GM12874 (cell line): ENCODE results near the gene ITGB2.

Experiments
- TF ChIP-seq, protein P1 (sequence below): IDR thresholded peaks from 2 replicates; pipeline ENCODE4 v1.5.1; 2011; ENCODE audit warnings: low read depth, mild to moderate bottlenecking, control low read depth, low read length, moderate library complexity; ENCODE audit not compliant: insufficient read depth

ITGB2 gene

GRCh38 chr21:44952116-44952928 lies 31.6 kb upstream of the ITGB2 start:
- TF ChIP-seq, protein P1, sequence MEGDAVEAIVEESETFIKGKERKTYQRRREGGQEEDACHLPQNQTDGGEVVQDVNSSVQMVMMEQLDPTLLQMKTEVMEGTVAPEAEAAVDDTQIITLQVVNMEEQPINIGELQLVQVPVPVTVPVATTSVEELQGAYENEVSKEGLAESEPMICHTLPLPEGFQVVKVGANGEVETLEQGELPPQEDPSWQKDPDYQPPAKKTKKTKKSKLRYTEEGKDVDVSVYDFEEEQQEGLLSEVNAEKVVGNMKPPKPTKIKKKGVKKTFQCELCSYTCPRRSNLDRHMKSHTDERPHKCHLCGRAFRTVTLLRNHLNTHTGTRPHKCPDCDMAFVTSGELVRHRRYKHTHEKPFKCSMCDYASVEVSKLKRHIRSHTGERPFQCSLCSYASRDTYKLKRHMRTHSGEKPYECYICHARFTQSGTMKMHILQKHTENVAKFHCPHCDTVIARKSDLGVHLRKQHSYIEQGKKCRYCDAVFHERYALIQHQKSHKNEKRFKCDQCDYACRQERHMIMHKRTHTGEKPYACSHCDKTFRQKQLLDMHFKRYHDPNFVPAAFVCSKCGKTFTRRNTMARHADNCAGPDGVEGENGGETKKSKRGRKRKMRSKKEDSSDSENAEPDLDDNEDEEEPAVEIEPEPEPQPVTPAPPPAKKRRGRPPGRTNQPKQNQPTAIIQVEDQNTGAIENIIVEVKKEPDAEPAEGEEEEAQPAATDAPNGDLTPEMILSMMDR: no peak

GRCh38 chr21:44951186-44951915 lies 30.7 kb upstream of the ITGB2 start:
- TF ChIP-seq, protein P1: no peak

DNA sequence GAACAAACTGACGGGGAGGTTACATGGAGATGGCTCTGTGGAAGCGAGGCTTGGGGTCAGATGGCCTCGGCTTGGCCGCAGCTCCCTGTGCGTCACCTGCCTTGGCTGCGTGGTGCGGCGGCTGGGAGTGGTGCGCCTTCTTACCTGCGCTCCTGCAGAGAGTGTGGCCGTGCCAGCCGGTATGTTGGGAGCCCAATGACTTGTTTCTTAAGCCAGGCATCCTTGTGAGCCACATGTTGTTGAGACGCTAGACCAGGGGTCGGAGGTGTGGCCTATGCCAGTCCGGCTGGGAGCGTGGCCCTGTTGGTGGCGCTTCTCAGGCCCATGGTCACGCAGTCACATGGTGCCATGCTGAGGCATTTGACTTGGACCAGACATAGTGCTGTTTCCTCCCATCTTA lies 29.7 kb upstream of the ITGB2 start:
- TF ChIP-seq, protein P1: no peak

- TF ChIP-seq, protein P1: peak; percentile 92
Measured at GRCh38 chr21:44949779-44950198, 29.1 kb upstream of the ITGB2 start.

DNA sequence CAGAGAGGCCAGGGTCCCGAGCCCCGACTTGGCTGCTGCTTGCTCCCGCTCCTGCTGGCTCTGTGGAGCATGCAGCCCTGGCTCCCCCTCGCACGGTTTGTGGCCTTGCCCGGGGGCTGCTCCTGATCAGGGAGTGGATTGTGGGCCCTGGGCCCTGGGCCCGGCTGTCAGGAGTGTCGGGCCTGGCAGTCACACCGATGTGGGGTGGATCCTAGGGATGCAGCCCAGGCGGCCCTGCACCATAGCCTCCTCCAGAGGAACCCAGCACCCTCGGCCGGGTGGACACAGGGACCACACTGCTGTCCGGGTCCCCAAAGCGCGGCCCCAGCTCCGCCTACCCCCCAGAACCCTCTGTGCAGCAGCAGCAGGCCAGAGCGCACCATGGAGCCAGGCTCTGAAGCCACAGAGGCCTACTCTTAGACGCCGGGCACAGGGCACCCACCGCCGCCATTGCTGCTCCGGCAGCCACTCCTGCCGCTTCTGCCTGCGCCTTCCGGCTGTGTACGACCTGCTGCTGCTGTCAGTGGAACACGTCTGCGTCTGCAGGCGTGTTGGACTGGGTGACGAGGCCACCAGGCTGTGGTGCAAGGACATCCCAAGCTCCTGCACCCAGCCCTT lies 28.6 kb upstream of the ITGB2 start:
- TF ChIP-seq, protein P1: no peak

- TF ChIP-seq, protein P1: no peak
Measured at GRCh38 chr21:44948426-44949120, 27.9 kb upstream of the ITGB2 start.

DNA sequence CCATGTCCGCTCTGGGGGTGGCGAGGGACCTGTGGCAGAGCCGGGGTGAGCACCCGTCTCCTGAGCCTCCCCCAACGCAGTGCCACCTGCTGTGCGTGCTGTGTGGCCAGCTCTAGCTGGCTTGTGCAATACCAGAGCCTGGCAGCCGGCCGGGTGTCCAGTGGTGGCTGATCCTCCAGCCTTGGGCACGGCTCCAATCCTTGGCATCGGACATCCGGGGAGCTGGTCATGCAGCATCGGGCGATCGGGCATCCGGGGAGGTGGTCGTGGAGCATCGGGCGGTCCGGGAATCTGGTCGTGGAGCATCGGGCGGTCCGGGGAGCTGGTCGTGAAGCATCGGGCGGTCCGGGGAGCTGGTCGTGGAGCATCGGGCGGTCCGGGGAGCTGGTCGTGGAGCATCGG lies 27.2 kb upstream of the ITGB2 start:
- TF ChIP-seq, protein P1: no peak
